ENCODE data around the gene ATG4A. TPM values are rescaled to one million over a fixed set of nuclear protein-coding genes. Genes with fewer than 3 reads are reported as not detected.

The ATG4A gene
- polyA plus RNA-seq, 1 of the 3 experiments (the other 2 are of a cell fraction): 4.1 TPM

DNA sequence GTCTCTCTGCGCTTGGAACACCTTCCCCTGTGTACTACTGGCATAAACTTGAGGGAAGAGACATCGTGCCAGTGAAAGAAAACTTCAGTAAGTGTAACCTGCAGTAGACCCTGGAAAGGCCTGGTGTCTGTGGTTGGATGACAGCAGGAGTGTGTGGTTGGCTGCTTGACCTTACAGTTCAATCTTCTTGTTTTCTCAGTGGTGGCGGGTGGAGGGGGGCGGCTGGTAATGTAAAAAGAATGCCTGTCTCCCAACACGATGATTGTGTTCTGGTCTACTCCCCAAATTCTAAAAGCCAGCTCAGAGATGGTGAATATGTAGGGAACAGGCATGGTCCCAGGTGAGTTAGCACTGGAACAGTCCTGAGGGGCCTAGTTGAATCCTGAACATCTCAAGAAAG lies 18.8 kb upstream of the ATG4A start:
- Histone ChIP-seq H3K9me2 (no peaks in the 10 kb centered on the region), H4K20me1 (ENCODE audit: insufficient read depth) (no peaks in the 10 kb centered on the region), H3K4me2 (no peak overlapping the region), H3K9ac (no peak overlapping the region), H3K4me1 (ENCODE audit: control insufficient read depth in 1 of 2, insufficient read depth in 2 of 2, low read depth in 1 of 2, low read length in 1 of 2) (peaks cover 0 to 3% of the 10 kb centered on the region in 2 experiments; a peak in 1 of 4 replicates), H3K27ac (ENCODE audit: low read depth in 2 of 2, low read length in 1 of 2) (no peak overlapping the region), H3K36me3 (replicated peaks in 1 of 2; ENCODE audit: control insufficient read depth in 1 of 2, insufficient read depth in 2 of 2, low read length in 1 of 2) (no peaks in the 10 kb centered on the region), H3K9me3 (no peaks in the 10 kb centered on the region), H3K27me3 (ENCODE audit: insufficient read depth) (peaks cover 16% of the 10 kb centered on the region; the same call in 1 of the 2 replicates), H2AFZ (ENCODE audit: low read depth) (no peak overlapping the region), H3F3A (replicated peaks; ENCODE audit: insufficient read depth) (no peaks in the 10 kb centered on the region), H3K79me2 (ENCODE audit: insufficient read depth) (no peaks in the 10 kb centered on the region), H3K4me3 (ENCODE audit: low read depth in 2 of 2, low read length in 1 of 2) (no peak overlapping the region)
- WGBS (ENCODE audit: low lambda C conversion rate): 67% methylated on average over 5 of the region's 5 CpGs
- TF ChIP-seq NFIC (IDR thresholded peaks at IDR 0.05; ENCODE audit: borderline replicate concordance): no peak
- TF ChIP-seq, protein P1, sequence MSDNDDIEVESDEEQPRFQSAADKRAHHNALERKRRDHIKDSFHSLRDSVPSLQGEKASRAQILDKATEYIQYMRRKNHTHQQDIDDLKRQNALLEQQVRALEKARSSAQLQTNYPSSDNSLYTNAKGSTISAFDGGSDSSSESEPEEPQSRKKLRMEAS (IDR thresholded peaks at IDR 0.05; ENCODE audit: low read depth): no peak
- TF ChIP-seq, protein P2, sequence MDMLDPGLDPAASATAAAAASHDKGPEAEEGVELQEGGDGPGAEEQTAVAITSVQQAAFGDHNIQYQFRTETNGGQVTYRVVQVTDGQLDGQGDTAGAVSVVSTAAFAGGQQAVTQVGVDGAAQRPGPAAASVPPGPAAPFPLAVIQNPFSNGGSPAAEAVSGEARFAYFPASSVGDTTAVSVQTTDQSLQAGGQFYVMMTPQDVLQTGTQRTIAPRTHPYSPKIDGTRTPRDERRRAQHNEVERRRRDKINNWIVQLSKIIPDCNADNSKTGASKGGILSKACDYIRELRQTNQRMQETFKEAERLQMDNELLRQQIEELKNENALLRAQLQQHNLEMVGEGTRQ (IDR thresholded peaks at IDR 0.05; ENCODE audit: borderline replicate concordance, low read depth, low read length): no peak
- no peak for TF ChIP-seq RAD21 (IDR thresholded peaks at IDR 0.05; ENCODE audit: low read length)
- TF ChIP-seq RFX5 (IDR thresholded peaks at IDR 0.05; ENCODE audit: low read length): no peak
- TF ChIP-seq, protein P3, sequence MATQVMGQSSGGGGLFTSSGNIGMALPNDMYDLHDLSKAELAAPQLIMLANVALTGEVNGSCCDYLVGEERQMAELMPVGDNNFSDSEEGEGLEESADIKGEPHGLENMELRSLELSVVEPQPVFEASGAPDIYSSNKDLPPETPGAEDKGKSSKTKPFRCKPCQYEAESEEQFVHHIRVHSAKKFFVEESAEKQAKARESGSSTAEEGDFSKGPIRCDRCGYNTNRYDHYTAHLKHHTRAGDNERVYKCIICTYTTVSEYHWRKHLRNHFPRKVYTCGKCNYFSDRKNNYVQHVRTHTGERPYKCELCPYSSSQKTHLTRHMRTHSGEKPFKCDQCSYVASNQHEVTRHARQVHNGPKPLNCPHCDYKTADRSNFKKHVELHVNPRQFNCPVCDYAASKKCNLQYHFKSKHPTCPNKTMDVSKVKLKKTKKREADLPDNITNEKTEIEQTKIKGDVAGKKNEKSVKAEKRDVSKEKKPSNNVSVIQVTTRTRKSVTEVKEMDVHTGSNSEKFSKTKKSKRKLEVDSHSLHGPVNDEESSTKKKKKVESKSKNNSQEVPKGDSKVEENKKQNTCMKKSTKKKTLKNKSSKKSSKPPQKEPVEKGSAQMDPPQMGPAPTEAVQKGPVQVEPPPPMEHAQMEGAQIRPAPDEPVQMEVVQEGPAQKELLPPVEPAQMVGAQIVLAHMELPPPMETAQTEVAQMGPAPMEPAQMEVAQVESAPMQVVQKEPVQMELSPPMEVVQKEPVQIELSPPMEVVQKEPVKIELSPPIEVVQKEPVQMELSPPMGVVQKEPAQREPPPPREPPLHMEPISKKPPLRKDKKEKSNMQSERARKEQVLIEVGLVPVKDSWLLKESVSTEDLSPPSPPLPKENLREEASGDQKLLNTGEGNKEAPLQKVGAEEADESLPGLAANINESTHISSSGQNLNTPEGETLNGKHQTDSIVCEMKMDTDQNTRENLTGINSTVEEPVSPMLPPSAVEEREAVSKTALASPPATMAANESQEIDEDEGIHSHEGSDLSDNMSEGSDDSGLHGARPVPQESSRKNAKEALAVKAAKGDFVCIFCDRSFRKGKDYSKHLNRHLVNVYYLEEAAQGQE (IDR thresholded peaks at IDR 0.05; ENCODE audit: low read depth, low read length): no peak
- TF ChIP-seq, protein P4, sequence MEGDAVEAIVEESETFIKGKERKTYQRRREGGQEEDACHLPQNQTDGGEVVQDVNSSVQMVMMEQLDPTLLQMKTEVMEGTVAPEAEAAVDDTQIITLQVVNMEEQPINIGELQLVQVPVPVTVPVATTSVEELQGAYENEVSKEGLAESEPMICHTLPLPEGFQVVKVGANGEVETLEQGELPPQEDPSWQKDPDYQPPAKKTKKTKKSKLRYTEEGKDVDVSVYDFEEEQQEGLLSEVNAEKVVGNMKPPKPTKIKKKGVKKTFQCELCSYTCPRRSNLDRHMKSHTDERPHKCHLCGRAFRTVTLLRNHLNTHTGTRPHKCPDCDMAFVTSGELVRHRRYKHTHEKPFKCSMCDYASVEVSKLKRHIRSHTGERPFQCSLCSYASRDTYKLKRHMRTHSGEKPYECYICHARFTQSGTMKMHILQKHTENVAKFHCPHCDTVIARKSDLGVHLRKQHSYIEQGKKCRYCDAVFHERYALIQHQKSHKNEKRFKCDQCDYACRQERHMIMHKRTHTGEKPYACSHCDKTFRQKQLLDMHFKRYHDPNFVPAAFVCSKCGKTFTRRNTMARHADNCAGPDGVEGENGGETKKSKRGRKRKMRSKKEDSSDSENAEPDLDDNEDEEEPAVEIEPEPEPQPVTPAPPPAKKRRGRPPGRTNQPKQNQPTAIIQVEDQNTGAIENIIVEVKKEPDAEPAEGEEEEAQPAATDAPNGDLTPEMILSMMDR (IDR thresholded peaks at IDR 0.05): no peak
- no peak for TF ChIP-seq RXRA (IDR thresholded peaks at IDR 0.05; ENCODE audit: borderline replicate concordance, low read depth)
- ChIA-PET POLR2A (no interaction called here), CTCF (no interaction called here)
- no peak for DNase-seq

DNA sequence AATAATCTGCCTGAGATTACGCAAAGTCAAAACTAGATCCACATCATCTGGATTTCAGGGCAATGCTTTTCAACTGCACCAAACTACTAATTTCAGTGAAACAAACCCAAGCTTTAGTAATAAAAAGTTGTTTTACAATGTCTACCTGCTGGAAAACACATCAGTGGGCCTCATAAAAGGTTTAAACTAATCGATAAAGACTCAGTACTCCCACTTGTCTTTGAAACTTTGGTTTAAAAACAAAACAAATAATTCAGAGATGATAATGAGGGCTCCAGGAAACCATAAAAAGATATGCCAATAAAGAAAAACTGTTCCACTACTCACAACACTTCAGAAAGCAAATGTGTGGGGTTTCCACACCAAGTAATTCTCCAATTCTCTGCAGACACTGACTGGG lies 10.5 kb upstream of the ATG4A start:
- WGBS (ENCODE audit: low lambda C conversion rate): 47% methylated on average over 2 of the region's 2 CpGs
- Histone ChIP-seq H3K79me2 (ENCODE audit: insufficient read depth) (no peaks in the 10 kb centered on the region), H3K9ac (no peak overlapping the region), H3K4me2 (no peak overlapping the region), H3F3A (replicated peaks; ENCODE audit: insufficient read depth) (no peaks in the 10 kb centered on the region), H4K20me1 (ENCODE audit: insufficient read depth) (no peaks in the 10 kb centered on the region), H3K27ac (ENCODE audit: low read depth in 2 of 2, low read length in 1 of 2) (no peak overlapping the region), H3K4me3 (ENCODE audit: low read depth in 2 of 2, low read length in 1 of 2) (no peak overlapping the region), H2AFZ (ENCODE audit: low read depth) (no peak overlapping the region), H3K27me3 (ENCODE audit: insufficient read depth) (no peaks in the 10 kb centered on the region; the same call in 1 of the 2 replicates), H3K36me3 (replicated peaks in 1 of 2; ENCODE audit: control insufficient read depth in 1 of 2, insufficient read depth in 2 of 2, low read length in 1 of 2) (peaks cover 0 to 17% of the 10 kb centered on the region in 2 experiments), H3K9me3 (no peaks in the 10 kb centered on the region), H3K4me1 (ENCODE audit: control insufficient read depth in 1 of 2, insufficient read depth in 2 of 2, low read depth in 1 of 2, low read length in 1 of 2) (no peaks in the 10 kb centered on the region), H3K9me2 (no peaks in the 10 kb centered on the region)
- CTCF ChIA-PET: interaction anchor here (1.3 kb wide), 1 partner anchor 143 kb away, joined by 3 read pairs; no protein-coding TSS in a partner anchor
- POLR2A ChIA-PET: no interaction called here
- no peak for DNase-seq
- no peak for TF ChIP-seq GABPA (IDR thresholded peaks at IDR 0.05; ENCODE audit: low read depth)
- TF ChIP-seq RAD21 (IDR thresholded peaks at IDR 0.05; ENCODE audit: low read length): no peak
- no peak for TF ChIP-seq ELF1 (IDR thresholded peaks at IDR 0.05)
- TF ChIP-seq CHD2 (IDR thresholded peaks at IDR 0.05; ENCODE audit: low read length, partially characterized antibody): no peak
- TF ChIP-seq TEAD4 (IDR thresholded peaks at IDR 0.05; ENCODE audit: borderline replicate concordance, insufficient read depth): no peak
- TF ChIP-seq TAF1 (IDR thresholded peaks at IDR 0.05; ENCODE audit: borderline replicate concordance, low read depth, low read length): no peak
- TF ChIP-seq, protein P5, sequence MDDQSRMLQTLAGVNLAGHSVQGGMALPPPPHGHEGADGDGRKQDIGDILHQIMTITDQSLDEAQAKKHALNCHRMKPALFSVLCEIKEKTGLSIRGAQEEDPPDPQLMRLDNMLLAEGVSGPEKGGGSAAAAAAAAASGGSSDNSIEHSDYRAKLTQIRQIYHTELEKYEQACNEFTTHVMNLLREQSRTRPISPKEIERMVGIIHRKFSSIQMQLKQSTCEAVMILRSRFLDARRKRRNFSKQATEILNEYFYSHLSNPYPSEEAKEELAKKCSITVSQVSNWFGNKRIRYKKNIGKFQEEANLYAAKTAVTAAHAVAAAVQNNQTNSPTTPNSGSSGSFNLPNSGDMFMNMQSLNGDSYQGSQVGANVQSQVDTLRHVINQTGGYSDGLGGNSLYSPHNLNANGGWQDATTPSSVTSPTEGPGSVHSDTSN (IDR thresholded peaks at IDR 0.05): no peak
- TF ChIP-seq, protein P6, sequence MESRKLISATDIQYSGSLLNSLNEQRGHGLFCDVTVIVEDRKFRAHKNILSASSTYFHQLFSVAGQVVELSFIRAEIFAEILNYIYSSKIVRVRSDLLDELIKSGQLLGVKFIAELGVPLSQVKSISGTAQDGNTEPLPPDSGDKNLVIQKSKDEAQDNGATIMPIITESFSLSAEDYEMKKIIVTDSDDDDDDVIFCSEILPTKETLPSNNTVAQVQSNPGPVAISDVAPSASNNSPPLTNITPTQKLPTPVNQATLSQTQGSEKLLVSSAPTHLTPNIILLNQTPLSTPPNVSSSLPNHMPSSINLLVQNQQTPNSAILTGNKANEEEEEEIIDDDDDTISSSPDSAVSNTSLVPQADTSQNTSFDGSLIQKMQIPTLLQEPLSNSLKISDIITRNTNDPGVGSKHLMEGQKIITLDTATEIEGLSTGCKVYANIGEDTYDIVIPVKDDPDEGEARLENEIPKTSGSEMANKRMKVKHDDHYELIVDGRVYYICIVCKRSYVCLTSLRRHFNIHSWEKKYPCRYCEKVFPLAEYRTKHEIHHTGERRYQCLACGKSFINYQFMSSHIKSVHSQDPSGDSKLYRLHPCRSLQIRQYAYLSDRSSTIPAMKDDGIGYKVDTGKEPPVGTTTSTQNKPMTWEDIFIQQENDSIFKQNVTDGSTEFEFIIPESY (IDR thresholded peaks at IDR 0.05; ENCODE audit: borderline replicate concordance, low read depth): no peak
- TF ChIP-seq, protein P4 (IDR thresholded peaks at IDR 0.05): no peak
